Renal cortex interstitium (tissue), 15 donors: ENCODE data around the gene CDK15. TPM values are rescaled to one million over a fixed set of nuclear protein-coding genes. Genes with fewer than 3 reads are reported as not detected.
"Not testable (repeated sequence)": the region's sequence is repeated elsewhere in the genome, so short reads cannot be mapped to it uniquely, and the experiment has no call there.

Experiments
- DNase-seq, 11 donors: peaks; one replicate each; pipeline ENCODE4 v3.0.0-alpha.2; 2013; ENCODE audit warnings: low read depth in 9 of 11, low spot score in 4 of 11; ENCODE audit errors: extremely low read depth in 1 of 11
- long read RNA-seq, 16 experiments: transcript quantifications; one replicate each; lab custom pipeline, GENCODE V29; 2026
- polyA plus RNA-seq, 3 donors: library from polyadenylated mRNA; unstranded; fragments of 120-200 nt; gene quantifications; one replicate each; pipeline ENCODE4 v1.2.1, GENCODE V29; 2013; ENCODE audit not compliant: insufficient read length in 3 of 3

The CDK15 gene
- 1 to 10 TPM; 1.2 to 1.7 (median 1.3) TPM for polyA plus RNA-seq
- long read RNA-seq, donor 1, result 0 reads
- long read RNA-seq, donor 2, result 0 reads
- long read RNA-seq, donor 3, result 0 reads
- long read RNA-seq, donor 4, result 0 reads
- long read RNA-seq, donor 5, result 0 reads
- long read RNA-seq, donor 6, result 0 reads
- long read RNA-seq, donor 7, result 0 reads
- long read RNA-seq, donor 8, result 0 reads
- long read RNA-seq, donor 9, result 0 reads
- long read RNA-seq, donor 10, result 0 reads
- long read RNA-seq, donor 11, result 0 reads
- long read RNA-seq, donor 12, result 0 reads
- long read RNA-seq, donor 13, result 0 reads
- long read RNA-seq, donor 14, result 0 reads
- long read RNA-seq, donor 15, result 0 reads
- long read RNA-seq, donor 16, result 0 reads

DNA sequence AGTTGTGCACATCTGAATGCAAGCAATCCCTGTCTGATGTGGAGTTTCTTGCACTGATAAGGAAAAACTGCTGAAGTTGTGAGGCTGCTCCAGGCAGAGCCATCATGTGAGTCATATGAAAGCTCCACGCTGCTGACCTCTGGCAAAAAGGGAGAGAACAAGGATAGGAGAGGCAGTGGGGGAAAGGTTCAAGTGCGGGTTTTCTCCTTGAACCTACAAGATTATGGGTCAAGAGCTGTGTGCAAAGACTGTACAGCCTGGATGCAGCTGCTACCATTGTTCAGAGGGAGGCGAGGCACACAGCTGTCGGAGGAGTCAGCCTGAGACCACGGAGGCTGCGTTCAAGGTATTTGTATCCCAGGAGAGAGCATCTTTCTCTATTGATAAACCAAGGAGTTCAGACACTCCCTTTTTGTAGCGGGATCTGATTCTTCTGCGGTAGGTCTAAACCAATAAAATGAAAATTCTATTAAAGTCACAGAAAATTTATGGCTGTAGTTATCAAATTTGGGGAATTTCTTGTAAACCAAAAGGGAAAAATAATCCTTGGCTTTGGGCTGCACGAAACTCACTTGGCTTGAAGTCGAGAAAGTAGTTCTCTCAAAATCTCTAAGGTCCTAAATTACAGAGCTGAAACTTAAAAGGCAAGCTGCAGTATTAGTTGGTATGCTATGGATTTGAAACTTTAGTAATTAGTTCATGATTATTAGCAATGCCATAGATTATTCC, at the start of gene CDK15:
TSS of gene CDK15 (plus strand) at position 96 of the 729 bp plus-strand sequence. CDS start at position 224, 128 bp downstream.
- peak in 5 of 11 donors; percentile 39 to 51 (median 43) for DNase-seq

DNA sequence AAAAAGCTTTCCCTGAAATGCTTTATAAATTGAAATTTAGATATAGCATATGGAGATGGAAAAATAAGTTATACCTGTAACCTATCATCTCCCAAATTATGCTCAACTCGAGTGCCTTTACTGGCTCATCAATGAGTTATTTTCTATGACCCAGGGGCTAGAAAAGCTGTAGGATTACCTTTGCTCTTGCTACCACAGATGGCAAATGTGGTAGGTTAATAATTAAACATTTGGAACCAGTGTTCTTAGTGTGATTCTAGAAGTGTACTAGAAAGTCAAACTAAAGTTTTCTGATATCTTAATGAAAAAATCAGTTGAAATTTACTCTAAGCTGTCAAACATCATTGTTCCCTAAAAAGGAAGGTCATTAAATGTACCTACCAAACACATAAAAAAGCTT, 48.1 kb upstream of the CDK15 start:
- DNase-seq, result peak in 1 of 11 donors; percentile 25

DNA sequence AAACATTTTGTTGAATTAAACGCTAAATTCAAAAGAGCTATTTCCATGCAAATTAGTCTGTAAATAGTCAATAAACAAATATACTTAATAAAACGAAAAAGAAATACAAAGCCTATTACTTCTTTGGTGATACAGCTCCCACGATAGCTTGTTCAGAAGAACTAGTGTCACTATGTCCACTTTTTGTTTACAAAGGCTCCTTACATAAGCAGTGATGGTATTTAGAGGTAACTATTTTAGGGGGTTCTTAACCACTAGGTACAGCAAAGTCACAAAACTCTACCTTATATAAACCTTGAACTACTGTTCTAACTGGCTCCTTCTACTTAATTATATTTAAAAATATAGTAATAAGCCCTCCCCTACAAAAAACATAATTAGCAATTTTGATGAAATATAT, 47.5 kb upstream of the CDK15 start:
- no peak for DNase-seq

DNA sequence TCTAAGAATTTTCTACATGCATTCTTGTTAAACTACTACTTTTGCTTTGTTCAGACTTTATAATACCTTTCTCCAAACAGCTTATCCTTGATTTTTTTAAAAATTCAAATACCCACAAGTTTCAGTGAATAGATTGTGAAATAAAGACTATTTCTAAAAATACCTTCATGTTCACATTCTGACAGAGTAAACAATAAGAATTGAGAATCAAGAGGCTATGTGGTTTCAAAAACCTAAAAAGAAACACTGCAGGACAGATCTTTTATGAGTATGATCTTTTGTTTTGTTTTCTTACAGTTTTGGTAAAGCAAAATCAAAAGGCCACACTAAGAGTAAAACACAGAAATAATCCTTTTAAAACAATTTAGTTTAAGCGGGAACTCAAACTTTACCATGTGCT, 46.8 kb upstream of the CDK15 start:
- no peak for DNase-seq

DNA sequence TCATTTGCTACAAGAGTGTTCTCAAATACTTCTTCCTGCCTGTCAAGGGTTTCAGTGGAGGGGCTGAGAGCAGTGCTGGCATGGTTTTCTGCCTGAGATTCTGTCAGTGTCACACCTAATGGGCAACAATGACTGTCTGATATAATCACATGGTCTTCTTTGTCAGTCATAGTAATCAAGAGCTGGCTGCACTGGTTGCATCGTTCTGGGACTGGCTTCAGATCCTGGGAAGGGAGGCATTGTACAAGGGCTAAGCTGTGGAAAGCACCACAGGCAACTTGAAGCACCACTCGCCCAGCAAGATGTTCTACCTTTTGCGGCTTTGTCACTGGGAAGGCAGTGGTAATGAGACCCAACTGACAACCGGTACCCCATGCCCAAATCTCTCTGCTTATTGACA, 45.2 kb upstream of the CDK15 start:
- DNase-seq, result no peak

DNA sequence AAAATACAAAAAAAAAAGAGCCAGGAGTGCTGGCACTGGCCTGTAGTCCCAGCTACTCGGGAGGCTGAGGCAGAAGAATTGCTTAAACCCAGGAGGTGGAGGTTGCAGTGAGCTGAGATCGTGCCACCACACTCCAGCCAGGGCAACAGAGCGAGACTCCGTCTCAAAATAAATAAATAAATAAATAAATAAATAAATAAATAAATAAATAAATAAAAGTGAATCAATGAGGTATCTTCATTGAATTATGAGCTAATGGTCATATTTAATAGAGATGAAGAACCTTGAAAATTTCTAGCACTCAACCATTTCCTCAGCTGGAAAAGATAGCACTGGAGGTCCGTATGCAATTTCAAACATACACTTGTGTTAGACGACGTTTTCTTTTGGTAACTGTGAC, 41.9 kb upstream of the CDK15 start:
- DNase-seq, result not testable (repeated sequence)

DNA sequence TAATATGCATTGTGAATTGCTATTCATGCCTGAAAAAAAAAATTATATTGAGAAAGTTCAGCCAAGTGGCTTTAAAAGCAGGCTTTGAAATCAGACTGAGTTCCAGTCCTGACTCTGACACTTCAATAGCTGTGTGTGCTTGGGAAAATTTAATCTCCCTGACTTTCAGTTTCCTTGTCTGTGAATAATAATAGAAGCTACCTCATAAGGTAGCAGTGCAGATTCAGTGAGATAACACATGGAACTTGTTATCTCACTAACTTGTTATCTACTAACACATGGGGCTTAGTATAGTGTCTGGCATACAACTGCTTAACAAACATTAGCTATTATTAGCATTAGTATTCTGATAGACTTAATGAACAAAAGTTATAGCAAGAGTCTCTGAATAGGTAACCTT, 40.5 kb upstream of the CDK15 start:
- DNase-seq, result no peak

DNA sequence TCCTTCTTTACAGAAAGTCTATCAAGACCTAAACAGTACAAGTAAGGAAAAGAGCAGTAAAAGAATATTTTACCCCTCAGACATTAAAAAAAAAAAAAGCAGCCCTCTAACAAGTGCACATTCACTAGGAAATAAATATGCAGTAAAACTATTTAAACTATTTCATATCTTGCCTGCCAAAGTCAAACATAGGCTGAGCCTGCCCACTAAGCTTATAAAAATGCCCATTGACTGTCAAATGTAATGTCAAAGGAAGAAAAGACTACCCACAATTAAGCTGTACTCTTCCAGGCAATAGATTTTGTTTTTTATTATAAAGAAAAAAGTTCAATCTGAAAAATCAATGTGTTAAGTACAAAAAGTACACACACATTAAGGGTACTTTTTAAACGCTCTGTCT, 37.4 kb upstream of the CDK15 start:
- no peak for DNase-seq

DNA sequence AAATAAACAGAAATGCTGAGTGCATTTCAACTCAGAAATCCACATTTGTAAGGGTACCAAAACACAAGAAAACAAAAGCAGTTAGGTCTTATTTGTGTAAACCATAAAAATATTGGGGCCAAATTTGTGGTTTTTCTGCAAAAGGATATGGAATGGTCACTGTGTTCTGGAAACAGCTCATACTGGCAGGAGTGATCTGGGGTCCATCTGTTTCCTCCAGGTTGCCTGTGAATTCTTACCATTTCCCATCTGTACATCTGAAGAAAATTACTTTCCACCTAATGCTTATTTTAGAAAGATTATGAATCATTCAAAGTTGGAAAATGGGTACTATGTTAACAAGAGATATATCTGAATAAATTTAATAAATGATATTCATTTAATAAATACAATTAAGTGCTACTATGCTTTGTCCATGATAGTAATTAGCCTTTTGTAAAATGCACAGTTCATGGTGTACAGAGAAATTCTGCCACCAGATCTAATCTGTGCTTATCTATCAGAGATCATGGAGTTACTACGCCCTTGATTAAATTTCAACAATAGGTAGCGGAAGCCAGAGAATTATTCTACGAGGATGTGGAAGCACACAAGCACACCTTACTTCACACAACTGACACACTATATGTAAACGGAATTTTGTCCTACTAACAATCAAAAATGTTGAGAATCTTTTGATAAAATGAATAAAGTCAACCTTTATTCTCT, 36.5 kb upstream of the CDK15 start:
- no peak for DNase-seq

DNA sequence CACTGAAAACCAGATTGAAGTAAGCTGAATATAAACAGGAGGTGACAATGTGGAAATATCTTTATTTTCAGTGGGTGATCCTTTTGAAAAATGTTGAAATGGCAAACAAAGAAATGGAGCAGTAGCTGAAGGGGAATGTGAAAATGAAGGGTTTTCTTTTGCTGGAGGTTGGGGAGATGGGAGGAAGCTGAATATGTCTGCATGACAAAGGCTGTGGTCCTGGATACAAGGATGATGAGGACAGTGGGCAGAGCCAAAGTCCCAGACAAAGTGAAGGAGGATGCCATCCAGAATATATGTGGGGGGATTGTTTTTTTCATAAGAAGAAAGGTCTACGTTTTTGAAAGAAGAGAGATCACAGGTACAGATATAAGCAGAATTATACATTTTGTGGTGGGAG, 32.3 kb upstream of the CDK15 start:
- no peak for DNase-seq

DNA sequence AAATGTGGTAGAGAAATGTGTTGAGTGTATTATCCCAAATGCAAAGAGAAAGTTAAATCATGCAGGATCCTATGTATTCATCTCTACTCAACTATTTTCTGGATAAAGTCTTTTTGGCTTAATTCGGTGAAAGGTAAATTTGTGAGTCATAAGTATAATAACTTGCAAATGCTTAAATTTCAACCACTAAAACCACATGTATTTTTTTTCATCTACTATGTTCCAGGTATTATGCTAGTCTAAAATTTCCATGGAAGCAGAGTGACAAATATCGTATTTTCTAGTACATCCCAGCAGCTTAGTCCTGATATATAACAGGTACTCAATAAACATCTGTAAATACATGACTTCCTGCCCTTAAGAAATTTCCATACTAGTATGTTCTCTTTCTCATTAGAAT, 31.8 kb upstream of the CDK15 start:
- DNase-seq, result no peak

DNA sequence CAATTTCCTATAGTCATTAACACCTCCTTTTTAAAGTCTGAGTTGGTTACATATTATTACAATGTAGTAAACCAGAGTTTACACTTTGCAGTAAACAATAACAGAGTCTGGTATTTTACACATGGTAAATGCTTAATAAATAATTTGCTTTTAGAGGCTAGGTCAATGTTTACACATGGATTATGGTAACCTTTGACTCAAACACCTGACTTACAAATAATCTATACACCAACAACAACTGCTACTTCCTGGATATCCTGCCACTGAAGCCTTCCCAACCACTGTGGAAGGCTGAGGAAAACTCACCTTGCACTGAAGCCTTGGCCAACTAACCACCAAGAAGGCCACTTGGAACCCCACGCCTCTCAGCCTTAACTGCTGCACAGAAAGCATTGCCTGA, 31.0 kb upstream of the CDK15 start:
- no peak for DNase-seq

DNA sequence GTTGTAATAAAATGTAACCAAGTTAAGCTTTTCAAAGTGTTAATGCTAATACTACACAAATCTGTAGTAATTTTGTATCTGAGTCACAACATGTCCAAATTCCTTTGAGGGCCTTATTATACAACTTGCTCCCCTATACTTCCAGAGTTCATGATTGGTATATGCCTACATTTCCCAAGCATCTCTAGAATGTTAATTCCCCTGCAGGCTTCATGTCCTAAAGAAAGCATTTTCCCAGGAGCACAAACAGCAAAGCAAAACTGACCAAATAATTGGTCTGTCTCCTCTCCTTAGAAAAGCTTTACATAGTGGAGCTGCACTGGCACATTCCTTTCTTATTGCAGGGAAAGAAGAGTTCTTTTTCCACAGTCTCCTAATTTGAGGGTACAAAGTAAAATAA, 29.3 kb upstream of the CDK15 start:
- no peak for DNase-seq

DNA sequence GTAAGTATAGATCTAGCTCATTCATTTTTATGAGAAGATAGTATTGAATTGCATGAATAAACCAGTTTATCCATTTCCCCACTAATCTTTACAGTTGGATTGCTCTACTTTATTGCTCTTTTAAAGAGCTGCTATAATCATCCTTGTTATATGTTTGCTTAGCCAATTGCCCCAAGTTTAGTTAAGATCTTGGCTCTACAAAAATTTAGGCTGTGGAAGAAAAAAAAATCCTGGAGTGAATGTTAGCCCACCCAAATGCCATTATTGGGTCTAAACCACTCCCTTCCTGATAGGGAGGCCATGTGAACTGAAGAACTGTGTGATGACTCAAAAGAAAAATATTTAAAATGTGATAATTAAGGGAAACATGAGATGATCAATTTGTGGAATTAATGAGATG, 28.5 kb upstream of the CDK15 start:
- no peak for DNase-seq

DNA sequence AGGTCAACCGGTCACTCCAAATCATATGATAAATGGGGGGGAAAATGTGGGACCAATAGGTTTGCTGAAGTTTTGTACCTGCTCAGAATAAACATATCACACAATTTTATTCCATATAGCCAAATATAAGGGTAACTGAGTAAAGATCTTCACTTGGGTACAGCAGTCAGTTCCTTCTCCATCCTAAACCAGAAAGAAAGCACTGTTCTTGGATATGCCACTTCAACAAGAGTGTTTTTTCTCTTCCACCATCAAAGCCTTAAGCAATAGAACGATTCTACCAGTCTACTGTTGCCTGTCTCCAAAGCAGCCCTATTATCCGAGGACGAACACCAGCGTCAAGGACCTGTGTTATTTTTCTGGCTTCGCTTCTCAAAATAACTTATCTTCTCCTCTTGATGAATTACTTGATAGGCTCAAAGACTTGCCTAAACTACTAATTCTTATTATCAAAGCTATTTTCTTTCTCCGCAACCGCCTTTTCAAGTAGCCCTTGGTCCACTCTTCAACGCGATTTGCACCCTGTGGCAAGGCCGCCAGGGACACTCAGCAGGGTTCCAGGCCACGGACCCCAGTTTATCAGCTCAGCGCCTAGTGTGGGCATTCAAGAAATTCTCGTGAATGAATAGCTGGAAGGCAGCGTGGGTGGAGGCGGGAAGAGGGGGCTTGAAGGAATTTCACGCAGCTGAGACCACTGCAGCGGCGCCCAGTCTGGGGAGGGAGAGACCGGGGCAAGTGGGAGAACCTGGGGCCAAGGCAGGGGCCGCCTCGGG, 26.2 kb upstream of the CDK15 start:
- DNase-seq, result peak in 5 of 11 donors; percentile 9 to 24 (median 17)

DNA sequence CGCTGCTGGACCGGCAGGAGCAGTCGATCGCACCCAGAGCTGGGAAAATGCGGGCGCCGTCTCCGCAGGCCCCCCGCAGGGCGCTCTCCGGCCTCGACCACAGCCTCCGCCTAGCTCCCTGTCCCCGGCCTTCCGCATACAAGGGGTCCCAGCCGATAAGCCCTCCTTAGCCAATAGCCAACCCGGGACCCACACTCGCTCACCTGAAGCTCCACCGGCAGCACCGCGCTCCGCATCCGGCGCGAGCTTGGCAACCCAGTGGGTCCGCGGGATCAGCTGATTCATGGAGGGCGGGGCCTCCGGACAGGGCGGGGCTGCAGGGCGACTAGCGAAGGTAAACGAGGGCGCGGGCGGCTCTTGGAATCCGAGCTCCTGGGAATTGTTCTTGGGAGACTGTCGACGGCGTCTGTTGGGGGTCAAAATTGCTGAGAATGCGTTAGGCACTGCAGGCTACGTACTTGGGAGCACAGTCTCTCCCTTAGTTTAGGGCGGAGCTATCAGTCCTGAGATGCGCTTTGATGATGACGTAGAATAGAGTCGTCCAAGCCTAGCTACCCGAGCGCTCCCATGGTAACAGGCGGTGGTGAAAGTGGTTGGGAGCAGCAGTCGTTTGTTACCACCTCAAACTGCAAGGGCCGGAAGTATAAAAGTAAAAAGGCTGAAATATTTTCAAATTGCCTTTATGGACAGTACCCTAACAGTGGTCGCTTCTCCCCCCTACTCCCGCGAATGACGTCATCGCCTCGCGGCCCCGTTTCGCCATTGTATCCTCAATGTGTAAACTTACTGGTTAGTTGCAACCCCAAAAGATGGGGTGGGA, 25.5 kb upstream of the CDK15 start, which contains the start of gene ALS2:
TSS of gene ALS2 (minus strand) at position 260 of the 820 bp plus-strand sequence. CDS start 12,048 bp downstream, outside the sequence.
- peak; percentile 93 to 99 (median 97) for DNase-seq

DNA sequence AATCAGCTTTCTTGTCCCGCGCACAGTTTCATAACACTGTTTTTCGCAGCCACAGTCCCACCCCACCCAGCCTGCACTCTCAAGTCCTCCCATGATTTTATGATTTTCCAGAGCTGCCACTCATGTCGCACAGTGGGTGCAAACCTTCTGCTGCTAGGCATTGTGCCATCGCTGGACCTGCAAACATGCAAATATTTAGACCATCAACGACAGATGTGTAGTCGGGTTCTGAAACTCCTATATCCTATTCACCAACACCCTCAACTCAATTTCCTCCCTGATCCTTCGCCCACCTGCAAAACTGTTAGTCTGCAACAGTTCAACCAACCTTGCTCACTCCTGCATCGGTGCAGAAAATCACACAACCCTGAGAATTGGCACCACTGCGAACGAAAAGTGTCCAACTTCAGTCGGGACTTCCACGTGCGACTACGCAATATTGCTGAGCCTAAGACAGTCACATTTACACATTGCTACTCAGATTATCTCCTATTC, 24.7 kb upstream of the CDK15 start:
- peak in 6 of 11 donors; percentile 9 to 42 (median 25) for DNase-seq

DNA sequence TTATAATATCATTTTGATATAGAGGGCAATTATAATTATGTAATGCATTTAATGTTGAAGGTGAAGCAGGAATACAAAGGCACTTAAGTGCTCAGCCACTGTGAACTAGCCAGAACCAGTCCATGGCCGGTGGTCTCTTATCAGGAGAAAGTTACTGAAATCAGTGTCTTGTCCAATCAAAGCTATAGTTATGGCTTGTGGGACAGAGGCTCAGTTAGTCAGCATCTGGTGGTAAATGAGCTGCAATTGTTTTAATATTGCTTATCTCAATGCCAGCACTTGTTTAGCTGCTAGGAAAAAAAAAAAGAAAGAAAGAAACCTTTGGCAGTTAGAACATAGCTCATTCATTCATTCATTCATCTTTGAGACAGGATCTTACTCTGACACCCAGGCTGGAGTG, 21.8 kb upstream of the CDK15 start:
- DNase-seq, result no peak
